Lower leg skin (tissue), 3 donors: ENCODE data around the gene DPY30.

Experiments
- POLR2A ChIP-seq, 2 donors: fragments of 450-650 bp; IDR thresholded peaks; one replicate each; pipeline ENCODE4 v1.6.1; 2016 to 2017; ENCODE audit warnings: antibody characterized with exemption in 2 of 2, mild to moderate bottlenecking in 1 of 2, moderate library complexity in 1 of 2
- TF ChIP-seq, protein P1 (sequence below), 3 donors: fragments of 450-650 bp; IDR thresholded peaks; one replicate each; pipeline ENCODE4 v1.5.1; 2016; ENCODE audit warnings: antibody characterized with exemption in 3 of 3, mild to moderate bottlenecking in 3 of 3, moderate library complexity in 2 of 3

DNA sequence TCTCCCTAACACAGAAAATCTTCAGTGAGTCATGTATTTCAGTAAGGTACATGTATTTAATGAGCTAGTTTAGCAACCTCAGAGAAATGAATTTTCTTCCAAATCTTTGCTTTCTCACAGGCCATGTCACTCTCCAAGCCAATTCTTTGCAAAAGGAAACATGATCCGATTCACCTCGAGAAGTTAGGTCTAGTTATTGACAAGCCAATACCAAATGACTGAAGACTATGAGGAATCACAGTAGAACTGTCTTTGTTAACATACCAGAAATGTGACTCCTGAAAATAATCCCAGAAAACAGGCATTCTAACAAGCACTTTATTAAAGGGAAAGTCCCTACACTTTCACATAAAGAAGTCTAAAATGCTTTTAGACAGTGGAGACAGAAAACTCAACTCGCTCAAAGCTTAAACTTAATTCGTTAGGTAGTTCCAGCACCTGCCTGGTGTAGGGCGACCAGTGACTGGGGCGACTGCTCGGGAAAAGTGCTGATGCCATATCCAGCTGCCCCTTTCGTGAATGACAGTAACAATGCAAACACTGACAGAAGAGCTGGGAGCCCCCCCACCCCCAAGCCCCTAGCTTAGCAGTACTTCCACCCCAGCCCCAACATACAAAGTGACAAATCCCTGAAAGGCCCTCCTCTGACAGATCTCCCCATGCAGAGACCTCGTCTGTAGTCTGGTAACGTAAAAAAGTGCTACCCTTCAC is 30.6 kb downstream of the DPY30 start:
- TF ChIP-seq, protein P1, sequence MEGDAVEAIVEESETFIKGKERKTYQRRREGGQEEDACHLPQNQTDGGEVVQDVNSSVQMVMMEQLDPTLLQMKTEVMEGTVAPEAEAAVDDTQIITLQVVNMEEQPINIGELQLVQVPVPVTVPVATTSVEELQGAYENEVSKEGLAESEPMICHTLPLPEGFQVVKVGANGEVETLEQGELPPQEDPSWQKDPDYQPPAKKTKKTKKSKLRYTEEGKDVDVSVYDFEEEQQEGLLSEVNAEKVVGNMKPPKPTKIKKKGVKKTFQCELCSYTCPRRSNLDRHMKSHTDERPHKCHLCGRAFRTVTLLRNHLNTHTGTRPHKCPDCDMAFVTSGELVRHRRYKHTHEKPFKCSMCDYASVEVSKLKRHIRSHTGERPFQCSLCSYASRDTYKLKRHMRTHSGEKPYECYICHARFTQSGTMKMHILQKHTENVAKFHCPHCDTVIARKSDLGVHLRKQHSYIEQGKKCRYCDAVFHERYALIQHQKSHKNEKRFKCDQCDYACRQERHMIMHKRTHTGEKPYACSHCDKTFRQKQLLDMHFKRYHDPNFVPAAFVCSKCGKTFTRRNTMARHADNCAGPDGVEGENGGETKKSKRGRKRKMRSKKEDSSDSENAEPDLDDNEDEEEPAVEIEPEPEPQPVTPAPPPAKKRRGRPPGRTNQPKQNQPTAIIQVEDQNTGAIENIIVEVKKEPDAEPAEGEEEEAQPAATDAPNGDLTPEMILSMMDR (IDR thresholded peaks at IDR 0.05) = no peak
- no peak for TF ChIP-seq POLR2A (IDR thresholded peaks at IDR 0.05)
